HG02798 (cell line): Measurements from ENCODE around the gene MPDZ.

ENCODE experiments used
- ATAC-seq: cut with Tn5 transposase; IDR thresholded peaks from one replicate; pipeline ENCODE4 v1.9.1; 2021; ENCODE audit warnings: mild to moderate bottlenecking; ENCODE audit not compliant: unreplicated experiment, poor library complexity

MPDZ gene

DNA sequence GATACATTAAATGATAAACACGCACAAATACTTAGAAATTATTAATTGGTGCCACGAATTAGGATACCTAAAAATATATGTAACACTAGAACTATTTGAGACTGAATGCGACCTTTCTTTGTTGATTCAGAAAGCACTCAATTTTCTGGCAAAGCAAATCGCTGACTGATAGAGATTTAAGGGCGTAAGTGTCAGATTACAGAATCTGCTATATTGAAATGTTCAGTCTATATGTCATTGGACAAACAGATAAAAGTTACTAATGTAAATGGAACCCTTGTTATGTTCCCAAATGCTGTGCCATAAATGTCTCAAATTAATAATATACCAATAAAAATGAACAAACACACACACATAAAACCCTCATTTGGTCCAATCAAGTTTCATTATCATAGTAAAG is 137.9 kb downstream of the MPDZ start:
- ATAC-seq: no peak

DNA sequence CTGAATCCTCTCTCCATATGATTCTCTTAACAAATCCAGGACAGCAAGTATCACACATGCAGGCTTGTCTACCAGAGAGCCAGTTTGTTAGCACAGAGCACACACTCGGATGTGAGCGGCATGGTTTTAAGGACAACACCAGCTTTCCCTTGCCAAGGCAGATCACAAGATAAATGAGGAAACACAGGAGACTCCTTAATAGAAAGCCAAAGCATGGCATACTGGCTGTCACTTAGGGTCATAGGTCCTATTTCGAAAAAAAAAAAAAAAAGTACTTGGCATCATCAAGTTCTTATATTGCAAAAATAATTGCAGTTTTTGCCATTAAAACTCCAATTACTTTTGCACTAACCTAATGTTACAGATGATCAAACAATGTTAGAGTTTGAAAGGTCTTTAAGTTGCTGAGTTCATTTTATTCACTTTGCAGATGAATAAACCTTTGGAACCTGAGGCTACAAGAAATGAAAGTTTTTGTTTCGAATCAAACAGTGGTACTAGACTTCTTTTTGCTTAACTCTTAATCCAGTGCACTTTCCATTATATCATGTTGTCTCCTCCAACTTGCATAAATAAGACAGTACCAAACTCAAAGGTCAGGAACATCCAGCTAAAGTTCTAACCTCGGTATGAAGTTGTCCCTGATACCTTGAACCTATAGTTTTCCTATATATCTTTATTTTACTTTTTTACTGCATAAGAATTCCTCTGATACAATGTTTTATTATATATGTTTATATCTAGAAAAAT is 138.5 kb downstream of the MPDZ start:
- ATAC-seq: no peak

DNA sequence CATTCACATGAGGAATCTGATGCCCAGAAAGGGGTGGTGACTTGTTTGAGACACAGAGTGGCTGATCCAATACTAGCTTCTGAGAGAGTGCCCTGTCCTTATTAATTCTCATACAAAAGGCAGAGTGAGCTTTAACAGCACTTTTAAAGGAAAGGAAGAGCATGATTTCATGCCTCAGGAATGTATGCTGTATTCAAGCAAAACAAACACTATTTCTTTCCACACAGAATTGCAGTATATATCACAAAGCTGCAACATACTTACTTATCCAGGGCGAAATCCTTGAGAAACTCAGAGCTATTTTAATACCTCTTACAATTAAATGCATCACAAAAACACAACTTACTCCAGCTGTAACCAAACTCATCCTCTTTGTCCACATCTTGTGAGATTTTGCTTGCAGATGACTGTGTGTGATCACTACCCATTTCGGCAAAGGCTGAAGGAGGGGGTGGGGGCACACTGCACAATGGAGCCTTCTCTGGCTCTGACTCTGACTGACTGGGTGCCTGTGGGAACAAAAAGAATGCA is 139.8 kb downstream of the MPDZ start:
- no peak for ATAC-seq

DNA sequence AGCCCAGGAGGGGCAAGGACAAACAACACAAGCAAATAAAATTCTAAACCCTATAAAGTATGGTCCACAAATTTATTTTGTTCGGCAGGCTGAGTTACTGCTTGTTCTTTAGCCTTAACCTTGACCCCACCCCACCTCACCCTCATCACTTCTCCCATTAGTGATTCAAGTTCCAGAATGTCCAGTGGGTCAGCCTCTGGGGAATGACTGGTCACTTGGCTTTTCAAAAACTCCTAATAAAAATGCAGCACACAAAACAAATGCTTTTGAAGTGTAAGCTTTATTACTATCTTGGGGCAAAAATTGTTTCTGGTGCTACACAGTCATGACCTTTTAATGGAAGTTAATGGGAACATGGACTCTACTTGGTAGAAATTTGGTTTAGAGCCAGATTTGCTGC is 142.1 kb downstream of the MPDZ start:
- ATAC-seq: no peak

DNA sequence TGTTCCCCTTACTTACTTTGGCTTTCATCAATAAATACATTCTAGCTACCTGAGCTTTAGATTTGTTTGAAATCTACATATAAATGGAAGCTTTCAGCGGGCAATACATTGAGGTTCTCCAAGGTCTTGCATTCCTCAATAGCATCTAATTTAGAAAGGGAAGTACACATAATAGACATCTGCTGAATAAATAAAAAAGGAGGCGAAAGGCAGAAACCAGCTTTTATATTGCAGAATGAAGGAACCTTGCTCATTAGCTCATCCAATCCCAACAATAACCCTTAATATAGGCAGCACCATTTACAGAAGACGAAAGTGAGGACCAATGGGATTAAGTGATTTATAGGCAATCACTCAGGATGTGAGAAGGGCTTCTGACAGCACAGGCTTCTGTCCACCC is 147.5 kb downstream of the MPDZ start:
- no peak for ATAC-seq

DNA sequence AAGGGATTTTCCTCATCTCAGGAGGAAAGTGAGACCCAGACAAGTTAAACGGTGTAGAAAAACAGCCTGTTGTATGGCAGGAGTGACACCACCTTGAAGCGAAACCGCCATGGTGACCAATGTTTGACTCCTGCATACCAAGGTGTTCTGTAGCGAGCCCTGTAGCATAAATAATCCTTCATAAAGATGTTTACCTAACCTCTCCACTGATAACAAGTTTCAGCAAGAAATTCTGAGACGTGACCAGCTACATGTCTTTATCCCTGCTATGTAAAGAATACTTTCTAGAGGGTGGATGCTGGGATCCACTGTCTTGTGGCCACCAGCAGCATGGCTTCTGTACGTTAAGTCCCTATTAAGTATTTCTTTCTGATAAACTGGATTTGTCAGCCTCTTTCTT is 148.1 kb downstream of the MPDZ start:
- ATAC-seq: no peak

DNA sequence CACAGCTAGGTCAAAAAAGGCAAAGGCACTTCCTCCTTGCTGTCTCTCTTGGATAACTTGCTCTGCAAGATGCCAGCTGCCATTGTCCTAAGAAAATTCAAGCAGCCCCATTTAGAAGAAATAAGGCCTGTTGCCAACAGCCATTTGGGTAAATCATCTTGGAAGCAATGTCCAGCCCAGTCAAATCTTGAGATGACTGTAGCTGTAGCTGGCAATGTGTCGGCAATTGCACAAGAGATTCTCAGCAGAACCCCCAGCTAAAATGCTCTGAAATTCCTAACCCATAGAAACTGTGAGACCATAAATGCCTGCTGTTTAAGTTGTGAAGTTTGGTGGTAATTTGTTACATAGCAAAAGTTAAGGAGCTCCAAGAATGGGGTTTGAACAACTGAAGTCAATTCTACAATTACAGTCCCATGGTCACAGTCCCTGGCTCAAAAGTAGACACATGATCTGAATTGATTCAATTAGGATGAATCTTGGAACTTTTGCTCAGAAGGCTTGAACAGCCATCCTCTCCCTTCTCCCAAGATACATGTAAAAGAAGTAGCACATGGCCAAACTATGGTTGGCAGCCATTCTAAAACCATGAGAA is 151.1 kb downstream of the MPDZ start:
- no peak for ATAC-seq

DNA sequence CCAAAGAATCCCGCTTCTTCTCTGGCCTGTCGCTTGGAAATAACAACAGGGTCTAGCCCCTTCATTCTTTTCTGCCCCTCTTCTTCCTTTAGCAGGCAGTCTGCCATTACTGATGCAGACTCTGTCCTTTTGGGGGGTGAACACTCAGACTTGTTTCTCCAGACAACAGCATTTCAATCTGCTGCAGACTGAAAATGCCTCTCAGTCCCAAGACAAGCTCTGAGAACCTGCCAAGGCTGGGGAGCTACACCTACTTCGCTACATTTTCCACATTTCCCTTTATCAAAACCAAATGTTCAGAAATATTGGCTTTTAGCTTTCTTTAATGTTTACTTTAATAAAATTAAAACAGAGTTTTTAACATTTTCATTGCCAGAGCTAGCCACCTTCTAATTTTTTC is 152.4 kb downstream of the MPDZ start:
- no peak for ATAC-seq

DNA sequence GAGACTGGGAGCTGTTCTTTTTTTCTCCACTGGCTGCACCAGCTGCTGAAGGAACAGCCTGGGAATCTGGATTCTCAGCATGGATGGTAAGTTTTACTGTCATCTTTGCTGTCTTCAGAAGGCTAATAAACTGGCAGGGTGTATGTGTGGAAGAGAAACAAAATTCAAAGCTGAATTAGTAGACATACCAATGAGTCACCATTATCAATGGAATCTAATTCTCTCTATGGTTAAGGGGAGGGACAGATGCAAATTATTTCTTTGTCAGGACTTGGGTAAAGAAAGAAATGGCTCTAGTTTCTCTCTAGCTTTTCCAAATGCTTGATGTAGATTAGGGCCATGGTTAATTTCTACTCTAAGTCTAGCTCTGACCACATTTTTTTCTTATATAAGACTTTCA is 154.2 kb downstream of the MPDZ start:
- ATAC-seq: no peak

DNA sequence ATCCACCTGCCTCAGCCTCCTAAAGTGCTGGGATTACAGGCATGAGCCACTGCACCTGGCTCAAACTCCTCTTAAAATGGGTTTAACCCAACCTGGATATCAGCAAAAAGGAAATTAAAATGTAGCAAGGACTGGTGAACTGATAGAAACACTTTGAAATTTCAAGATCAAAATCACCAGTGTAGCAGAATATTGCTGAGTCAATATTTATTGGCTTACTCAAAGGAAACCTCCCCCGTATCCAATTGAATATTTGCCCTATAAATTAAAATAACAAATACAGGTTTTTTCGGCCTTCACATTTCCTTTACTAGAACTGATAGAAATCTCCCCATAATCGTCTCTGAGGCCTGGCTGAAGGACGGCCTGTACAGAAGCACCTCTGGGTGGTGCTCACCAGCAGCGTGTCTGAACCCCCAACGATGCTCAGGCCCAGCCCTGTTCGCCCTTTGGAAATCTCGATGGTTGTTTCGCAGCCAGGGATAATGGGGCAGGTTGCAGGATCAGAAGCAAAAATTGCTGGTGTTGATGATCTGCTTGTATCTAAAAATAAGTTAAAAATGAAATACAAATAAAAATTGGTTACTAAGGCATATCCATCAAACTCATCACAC is 156.6 kb downstream of the MPDZ start:
- ATAC-seq: no peak

DNA sequence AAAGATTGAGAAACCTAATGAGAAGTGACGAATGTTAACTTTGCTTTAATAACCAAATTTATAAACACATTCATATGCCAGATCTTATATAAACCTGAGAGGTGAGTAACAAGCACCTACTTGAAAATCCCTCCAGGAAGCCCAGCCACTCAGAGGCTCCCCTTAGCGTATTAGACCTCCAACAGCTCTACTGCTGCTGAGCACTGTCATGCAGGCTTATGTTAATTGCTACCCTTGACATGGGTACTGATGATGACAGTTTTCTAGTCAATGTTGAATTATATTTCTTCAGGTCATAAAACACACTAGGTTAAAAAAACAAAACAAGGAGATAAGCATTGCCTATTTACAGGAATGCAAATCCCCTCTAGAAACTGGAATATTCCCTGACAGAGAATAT is 161.2 kb downstream of the MPDZ start:
- ATAC-seq: no peak

DNA sequence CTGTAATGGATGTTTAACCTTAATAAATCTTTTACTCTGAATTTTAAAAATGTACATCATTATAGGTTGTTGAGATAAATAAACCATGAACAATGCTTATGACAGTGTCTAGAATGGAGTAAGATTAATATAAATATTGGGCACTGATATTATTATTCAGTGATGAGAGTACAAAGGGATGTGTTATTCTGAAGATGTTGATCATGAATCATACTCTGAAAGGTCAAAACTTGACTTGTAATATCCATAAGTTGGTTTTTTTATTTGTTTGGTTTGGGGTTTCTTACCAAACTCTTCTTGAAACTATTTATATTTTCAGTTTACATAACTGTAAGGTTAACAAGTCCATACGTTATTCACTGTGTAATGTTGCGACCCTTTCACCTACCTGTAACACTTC is 163.2 kb downstream of the MPDZ start:
- no peak for ATAC-seq

DNA sequence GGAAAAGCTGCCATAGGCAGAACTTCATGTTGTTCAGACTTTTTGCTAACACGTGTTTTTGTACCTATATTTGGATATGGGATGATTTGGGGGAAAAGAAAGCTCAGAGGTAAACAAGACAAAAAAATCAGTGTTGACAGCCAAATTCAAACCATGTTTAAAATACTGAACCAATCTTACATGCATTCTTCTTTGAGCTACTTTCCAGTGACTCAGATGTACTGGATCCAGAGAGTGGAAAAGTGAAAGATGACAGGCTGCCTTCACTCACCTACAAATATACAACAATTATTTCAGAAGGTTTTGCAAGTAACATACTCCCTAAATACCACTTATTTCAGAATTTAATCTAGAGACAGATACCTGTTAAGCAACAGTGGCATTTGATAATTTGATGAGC is 165.7 kb downstream of the MPDZ start:
- ATAC-seq: no peak

DNA sequence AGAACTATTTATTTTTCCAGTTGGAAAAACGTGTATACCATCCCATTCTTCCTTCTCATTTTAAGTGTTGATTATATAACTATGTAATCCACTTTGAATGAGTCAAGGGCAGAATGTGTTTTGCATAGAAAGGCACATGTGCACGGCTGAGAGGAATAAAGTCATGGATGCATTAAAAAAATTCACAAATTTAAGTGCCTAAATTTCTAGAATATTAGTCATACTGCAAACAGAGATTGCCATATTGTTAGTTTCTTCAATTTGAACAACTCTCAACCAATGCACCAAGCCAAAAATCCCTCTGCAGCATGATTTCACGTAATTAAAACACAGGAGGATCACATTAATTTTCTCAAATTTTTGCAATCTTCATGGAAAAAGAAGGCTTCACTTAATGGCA is 166.3 kb downstream of the MPDZ start:
- no peak for ATAC-seq

DNA sequence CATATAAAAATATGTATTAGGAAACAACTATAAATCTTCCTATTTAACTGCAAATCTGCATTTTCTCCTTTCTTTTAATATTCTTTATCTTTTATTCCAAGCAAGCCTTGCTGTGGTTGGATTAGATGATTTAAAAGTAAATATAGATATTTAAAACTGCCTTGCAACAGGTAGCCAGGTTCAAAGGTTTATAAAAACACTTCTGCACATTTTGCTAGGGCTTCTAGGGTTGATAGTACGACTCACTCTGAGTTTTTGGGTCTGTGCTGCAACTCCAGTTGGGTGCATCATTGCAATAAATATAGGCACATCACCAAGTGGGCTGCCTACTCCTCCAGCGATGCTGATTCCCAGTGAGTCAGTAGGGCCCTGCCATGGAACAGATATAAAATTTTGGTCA is 167.7 kb downstream of the MPDZ start:
- no peak for ATAC-seq

DNA sequence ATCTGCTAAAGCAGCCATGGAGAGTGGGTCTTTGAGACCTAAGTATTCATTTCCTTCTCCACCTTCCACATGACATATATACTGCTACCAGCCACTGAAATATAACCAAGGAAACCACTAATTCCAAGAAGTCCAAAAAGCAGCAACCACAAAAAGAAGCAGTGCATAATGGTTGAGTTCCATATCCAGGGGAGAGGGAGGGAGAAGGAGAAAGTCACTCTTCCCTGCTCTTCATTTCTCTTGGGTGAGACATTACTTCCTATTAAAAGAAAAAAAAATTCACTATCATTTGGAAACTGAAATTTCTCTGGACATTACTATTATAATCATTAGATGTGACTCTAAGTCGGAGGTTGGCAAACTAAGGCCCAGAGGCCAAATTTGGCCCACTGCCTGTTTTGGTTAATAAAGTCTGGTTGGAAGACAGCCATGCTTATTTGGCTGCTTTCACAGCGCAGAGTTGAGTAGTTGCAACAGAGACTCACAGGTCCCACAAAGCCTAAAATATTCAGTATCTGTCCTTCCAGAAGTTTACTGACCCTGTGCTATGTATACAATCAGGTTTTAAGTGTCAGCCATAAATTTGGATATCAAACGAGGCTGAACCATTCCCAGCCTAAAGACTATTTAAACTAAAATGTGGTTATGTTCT is 168.6 kb downstream of the MPDZ start:
- no peak for ATAC-seq

DNA sequence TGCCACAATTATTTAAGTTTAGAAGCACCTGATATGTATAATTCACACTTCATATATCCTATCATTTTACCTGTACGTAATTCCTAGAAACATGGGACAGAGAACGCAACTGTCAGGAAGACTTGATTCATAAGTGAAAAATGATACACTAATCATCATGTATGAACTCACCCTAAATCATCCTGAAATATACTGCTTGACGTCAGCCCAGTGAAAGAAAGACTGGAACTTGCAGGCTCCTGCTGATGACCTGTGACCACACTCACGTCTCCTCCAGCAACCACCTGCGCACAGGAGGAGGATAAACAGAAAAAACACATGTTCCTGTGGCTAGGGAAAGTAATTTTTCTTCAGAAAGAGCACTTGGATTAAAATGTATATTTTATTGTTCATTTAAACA is 169.7 kb downstream of the MPDZ start:
- ATAC-seq: no peak

DNA sequence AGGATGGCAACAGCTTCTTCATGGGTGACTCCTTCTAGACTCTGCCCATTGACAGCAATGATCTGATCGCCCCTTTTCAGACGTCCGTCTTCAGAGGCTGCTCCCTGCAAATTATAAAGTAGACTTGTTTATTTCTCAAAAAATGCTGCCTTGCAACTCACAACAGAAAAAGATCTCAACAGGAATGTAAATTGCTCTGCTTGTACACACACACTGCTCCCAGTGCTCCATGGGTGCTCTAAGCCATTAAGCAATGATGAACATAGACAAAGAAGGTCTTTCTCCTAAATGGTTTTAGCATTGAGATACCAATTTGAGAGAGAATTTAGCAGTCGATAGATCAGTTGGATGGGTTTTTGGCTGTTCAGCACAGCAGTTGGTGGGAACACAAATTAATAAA is 172.5 kb downstream of the MPDZ start:
- no peak for ATAC-seq

DNA sequence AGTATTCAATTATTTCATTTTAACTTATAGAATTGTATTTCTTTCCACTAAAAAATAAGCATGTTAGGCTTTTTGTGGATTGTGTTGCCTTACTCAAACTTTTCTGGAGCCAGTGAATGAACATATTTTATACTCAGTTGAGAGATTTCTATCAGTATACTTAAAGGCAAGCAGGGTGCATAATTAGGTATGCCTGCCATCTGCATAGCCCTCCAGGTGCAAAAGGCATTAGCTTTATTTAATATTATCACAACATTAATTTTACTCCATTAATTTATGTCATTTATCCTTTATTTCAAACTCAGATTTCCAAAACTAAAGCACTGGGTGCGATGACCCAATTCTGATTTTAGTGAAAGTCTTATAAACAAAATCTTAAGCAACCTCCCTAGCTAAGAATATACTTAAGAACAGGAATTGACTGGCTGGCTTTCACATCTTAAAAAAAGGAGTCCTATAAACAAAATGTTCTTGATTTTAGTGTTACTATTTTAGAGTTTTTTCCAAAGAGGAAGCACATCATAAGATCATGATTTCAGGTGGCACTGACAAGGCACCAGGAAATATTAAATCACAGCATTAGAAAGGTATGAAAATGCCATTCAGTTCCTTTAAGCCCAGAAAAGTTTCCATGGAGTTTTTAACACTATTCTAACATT is 178.4 kb downstream of the MPDZ start:
- no peak for ATAC-seq

DNA sequence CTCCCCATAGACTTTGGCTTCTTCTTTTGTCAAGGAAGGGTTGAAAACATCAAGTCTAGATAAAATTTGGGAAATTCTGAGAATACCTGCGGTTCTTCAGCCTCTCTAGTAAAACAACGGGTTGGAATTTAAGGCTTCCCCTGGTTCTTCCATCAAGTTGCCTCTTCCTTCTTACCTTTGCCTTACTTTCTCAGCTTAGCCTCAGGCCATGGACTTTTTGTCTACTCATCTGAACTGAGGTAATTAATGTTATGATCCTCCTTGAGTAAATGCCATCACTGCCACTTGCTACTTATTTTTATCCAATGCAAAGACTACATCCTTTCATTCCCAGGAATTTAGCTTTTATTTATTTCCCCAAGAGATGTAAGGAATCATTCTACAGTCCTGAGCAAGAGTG is 184.4 kb downstream of the MPDZ start:
- ATAC-seq: no peak

DNA sequence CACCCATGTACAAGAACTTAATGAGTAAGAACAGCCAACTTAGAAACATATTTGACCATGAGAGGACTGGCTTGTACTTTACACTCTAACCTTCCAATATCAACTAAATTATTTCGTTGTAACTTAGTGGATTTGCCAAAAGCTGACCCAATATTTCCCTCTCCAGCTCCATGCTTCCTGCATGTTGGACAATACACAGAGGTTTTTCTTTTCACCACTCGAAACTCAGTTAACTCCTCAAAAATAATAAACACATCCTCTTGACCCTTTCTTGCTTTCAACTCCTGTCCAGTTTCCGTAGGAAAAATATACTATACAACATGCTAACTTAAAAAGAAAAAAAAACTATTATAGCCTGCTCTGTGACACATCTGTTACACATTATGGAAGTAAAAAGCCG is 188.9 kb downstream of the MPDZ start:
- ATAC-seq: no peak
